Caco-2 (cell line): ENCODE data around the gene SLC34A3. TPM values are rescaled to one million over a fixed set of nuclear protein-coding genes. Genes with fewer than 3 reads are reported as not detected.

Source experiments
- BruUV-seq: library from RNA; stranded (reverse); fragments of 400-500 nt; replicated peaks from 2 replicates; lab custom pipeline; 2021; lab: Mats Ljungman, UMichigan
- CTCF ChIA-PET: fragments of 300-600 bp; sonication (Branson Sonifier 250); formaldehyde crosslinking; loops from one replicate; lab custom pipeline; 2022; ENCODE audit warnings: antibody characterized with exemption; lab: Charles Lee
- POLR2A ChIA-PET: fragments of 300-600 bp; sonication (Branson Sonifier 250); formaldehyde crosslinking; loops from one replicate; lab custom pipeline; 2022; ENCODE audit warnings: antibody characterized with exemption; lab: Charles Lee
- DNase-seq, 2 experiments: peaks; one replicate each; pipeline versions ENCODE4 v3.0.0 to v3.0.0-alpha.2; 2020 to 2022
- H3K27me3 ChIP-seq: replicated peaks from 2 replicates; pipeline ENCODE4 v1.6.0; 2011; ENCODE audit warnings: low read length; ENCODE audit not compliant: control insufficient read depth, insufficient read depth
- H3K36me3 ChIP-seq: 2 replicates; pipeline ENCODE4 v1.5.1; 2011; ENCODE audit warnings: low read length; ENCODE audit not compliant: control insufficient read depth, insufficient read depth
- H3K4me1 ChIP-seq: fragments of 250-450 bp; sonication (Bioruptor Pico); 2 replicates; pipeline ENCODE4 v1.5.1; 2020; ENCODE audit warnings: mild to moderate bottlenecking
- H3K4me3 ChIP-seq: 2 replicates; pipeline ENCODE4 v1.5.1; 2011; ENCODE audit warnings: low read depth, mild to moderate bottlenecking, control low read depth, low read length
- H3K9me3 ChIP-seq: fragments of 250-450 bp; sonication (Bioruptor Pico); 2 replicates; pipeline ENCODE4 v1.5.1; 2020; ENCODE audit warnings: mild to moderate bottlenecking, moderate library complexity
- H3K27ac Mint-ChIP-seq: one replicate; pipeline ENCODE4 v1.8.0; 2022; ENCODE audit warnings: mixed read lengths; ENCODE audit not compliant: unreplicated experiment
- H3K27me3 Mint-ChIP-seq: one replicate; pipeline ENCODE4 v1.8.0; 2022; ENCODE audit warnings: mixed read lengths; ENCODE audit not compliant: insufficient read depth, unreplicated experiment
- H3K36me3 Mint-ChIP-seq: one replicate; pipeline ENCODE4 v1.8.0; 2022; ENCODE audit warnings: mild to moderate bottlenecking, mixed read lengths; ENCODE audit not compliant: insufficient read depth, unreplicated experiment
- H3K4me1 Mint-ChIP-seq: one replicate; pipeline ENCODE4 v1.8.0; 2022; ENCODE audit warnings: low read depth, mixed read lengths; ENCODE audit not compliant: unreplicated experiment
- H3K4me3 Mint-ChIP-seq: one replicate; pipeline ENCODE4 v1.8.0; 2022; ENCODE audit warnings: mild to moderate bottlenecking, moderate library complexity, mixed read lengths; ENCODE audit not compliant: unreplicated experiment
- H3K9me3 Mint-ChIP-seq: one replicate; pipeline ENCODE4 v1.8.0; 2022; ENCODE audit warnings: mixed read lengths; ENCODE audit not compliant: unreplicated experiment
- intact Hi-C: fragments of 100-400 bp; cut with micrococcal nuclease; formaldehyde crosslinking; loops from one replicate; pipeline ENCODE4 v1.10.0; 2022; ENCODE audit not compliant: unreplicated experiment
- total RNA-seq: library from RNA; stranded (reverse); gene quantifications from 2 replicates; pipeline ENCODE4 v1.2.3, GENCODE V29; 2022
- TF ChIP-seq, protein P1 (sequence below), 2 experiments: fragments of 200-600 bp in 1 of 2; IDR thresholded peaks; 1 replicate in 1 of 2; 2 replicates in 1 of 2; pipeline versions ENCODE4 v1.5.1 to v1.8.0; 2011 to 2022; ENCODE audit warnings: antibody characterized with exemption in 1 of 2, control low read depth in 1 of 2, inconsistent platforms in 1 of 2, low read depth in 1 of 2, low read length in 1 of 2, mild to moderate bottlenecking in 1 of 2, moderate library complexity in 1 of 2; ENCODE audit not compliant: insufficient read depth in 1 of 2, severe bottlenecking in 1 of 2, unreplicated experiment in 1 of 2

SLC34A3 gene
- total RNA-seq, 1 experiment from 2014 or later, result not detected

DNA sequence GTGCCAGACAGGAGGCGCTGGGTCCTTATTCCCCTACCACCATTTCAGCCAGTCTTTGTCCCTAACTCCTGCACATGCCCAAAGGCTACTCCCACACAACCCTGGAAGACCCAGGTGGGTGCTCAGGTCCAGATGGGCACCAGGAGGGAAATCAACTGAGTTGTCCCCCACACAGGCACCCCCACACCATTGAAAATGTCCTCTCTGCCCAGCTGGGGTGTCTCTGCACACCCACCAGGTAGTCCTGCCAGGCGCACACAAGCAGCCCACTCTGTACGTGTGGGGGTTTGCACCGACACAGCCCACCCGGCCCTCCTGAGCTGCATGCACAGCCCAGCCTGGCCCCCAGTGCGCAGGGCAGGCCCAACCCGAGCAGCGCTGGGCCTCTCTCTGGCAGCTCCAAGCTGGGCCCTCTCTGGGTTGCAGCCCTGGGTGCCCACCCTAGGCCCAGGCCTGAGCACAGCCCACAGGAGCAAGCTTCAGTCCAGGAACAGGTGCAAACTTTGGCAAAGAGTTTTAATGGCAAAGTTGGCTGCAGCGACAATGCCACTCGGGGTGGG, 10.9 kb upstream of the SLC34A3 start:
- peak overlapping the region; percentile 51 for H3K4me3 Mint-ChIP-seq
- peaks cover 6% of the 10 kb centered on the region for H3K4me1 Mint-ChIP-seq
- CTCF ChIA-PET, result no interaction called here
- no peaks in the 10 kb centered on the region for H3K27me3 Mint-ChIP-seq
- POLR2A ChIA-PET, result no interaction called here
- Histone ChIP-seq H3K36me3 (no peaks in the 10 kb centered on the region), H3K27me3 (no peaks in the 10 kb centered on the region), H3K4me1 (peaks cover 25% of the 10 kb centered on the region), H3K4me3 (no peak overlapping the region), H3K9me3 (no peaks in the 10 kb centered on the region)
- TF ChIP-seq, protein P1, sequence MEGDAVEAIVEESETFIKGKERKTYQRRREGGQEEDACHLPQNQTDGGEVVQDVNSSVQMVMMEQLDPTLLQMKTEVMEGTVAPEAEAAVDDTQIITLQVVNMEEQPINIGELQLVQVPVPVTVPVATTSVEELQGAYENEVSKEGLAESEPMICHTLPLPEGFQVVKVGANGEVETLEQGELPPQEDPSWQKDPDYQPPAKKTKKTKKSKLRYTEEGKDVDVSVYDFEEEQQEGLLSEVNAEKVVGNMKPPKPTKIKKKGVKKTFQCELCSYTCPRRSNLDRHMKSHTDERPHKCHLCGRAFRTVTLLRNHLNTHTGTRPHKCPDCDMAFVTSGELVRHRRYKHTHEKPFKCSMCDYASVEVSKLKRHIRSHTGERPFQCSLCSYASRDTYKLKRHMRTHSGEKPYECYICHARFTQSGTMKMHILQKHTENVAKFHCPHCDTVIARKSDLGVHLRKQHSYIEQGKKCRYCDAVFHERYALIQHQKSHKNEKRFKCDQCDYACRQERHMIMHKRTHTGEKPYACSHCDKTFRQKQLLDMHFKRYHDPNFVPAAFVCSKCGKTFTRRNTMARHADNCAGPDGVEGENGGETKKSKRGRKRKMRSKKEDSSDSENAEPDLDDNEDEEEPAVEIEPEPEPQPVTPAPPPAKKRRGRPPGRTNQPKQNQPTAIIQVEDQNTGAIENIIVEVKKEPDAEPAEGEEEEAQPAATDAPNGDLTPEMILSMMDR (IDR thresholded peaks at IDR 0.05; ENCODE audit: insufficient read depth in 1 of 2, low read depth in 1 of 2, low read length in 1 of 2, severe bottlenecking in 1 of 2, unreplicated experiment in 1 of 2), result no peak
- no peaks in the 10 kb centered on the region for H3K9me3 Mint-ChIP-seq
- no peak for DNase-seq
- BruUV-seq, result no TSS peak
- intact Hi-C loops, result loop anchor here (1.0 kb wide), 1 partner anchor 20 kb away; the partner anchor contains the start of gene TPRN
- peaks cover 34% of the 10 kb centered on the region for H3K36me3 Mint-ChIP-seq
- H3K27ac Mint-ChIP-seq, result no peak overlapping the region

- no peak overlapping the region for H3K27ac Mint-ChIP-seq
- no peaks in the 10 kb centered on the region for H3K9me3 Mint-ChIP-seq
- CTCF ChIA-PET, result interaction anchor here (0.7 kb wide), 1 partner anchor 16 kb away, joined by 4 read pairs; no protein-coding TSS in a partner anchor
- no TSS peak for BruUV-seq
- TF ChIP-seq, protein P1 (IDR thresholded peaks at IDR 0.05; ENCODE audit: insufficient read depth in 1 of 2, low read depth in 1 of 2, low read length in 1 of 2, severe bottlenecking in 1 of 2, unreplicated experiment in 1 of 2), result no peak
- Histone ChIP-seq H3K4me1 (peaks cover 25% of the 10 kb centered on the region), H3K36me3 (no peaks in the 10 kb centered on the region), H3K9me3 (no peaks in the 10 kb centered on the region), H3K27me3 (no peaks in the 10 kb centered on the region), H3K4me3 (no peak overlapping the region)
- H3K27me3 Mint-ChIP-seq, result no peaks in the 10 kb centered on the region
- DNase-seq, result no peak
- peaks cover 6% of the 10 kb centered on the region for H3K4me1 Mint-ChIP-seq
- POLR2A ChIA-PET, result no interaction called here
- peaks cover 33% of the 10 kb centered on the region for H3K36me3 Mint-ChIP-seq
- intact Hi-C loops, result no loop called here
- H3K4me3 Mint-ChIP-seq, result peak overlapping the region; percentile 51
Measured at GRCh38 chr9:137220317-137221094, 10.2 kb upstream of the SLC34A3 start.

GRCh38 chr9:137221095-137221505, 9.6 kb upstream of the SLC34A3 start:
- Mint-ChIP-seq H3K4me3 (peak overlapping the region; percentile 85), H3K27ac (no peak overlapping the region), H3K36me3 (peaks cover 33% of the 10 kb centered on the region), H3K9me3 (no peaks in the 10 kb centered on the region), H3K27me3 (no peaks in the 10 kb centered on the region), H3K4me1 (peaks cover 6% of the 10 kb centered on the region)
- POLR2A ChIA-PET, result interaction anchor here (3.3 kb wide), 1 partner anchor 19 kb away, joined by 27 read pairs; the partner anchor contains the start of gene TUBB4B
- H3K4me1 ChIP-seq, result peaks cover 25% of the 10 kb centered on the region
- TF ChIP-seq, protein P1 (IDR thresholded peaks at IDR 0.05; ENCODE audit: insufficient read depth in 1 of 2, low read depth in 1 of 2, low read length in 1 of 2, severe bottlenecking in 1 of 2, unreplicated experiment in 1 of 2), result no peak
- no peak for DNase-seq
- no peaks in the 10 kb centered on the region for H3K36me3 ChIP-seq
- BruUV-seq, result no TSS peak
- CTCF ChIA-PET, result interaction anchor here (0.7 kb wide), 1 partner anchor 15 kb away, joined by 4 read pairs; no protein-coding TSS in a partner anchor
- no peaks in the 10 kb centered on the region for H3K27me3 ChIP-seq
- intact Hi-C loops, result no loop called here
- H3K9me3 ChIP-seq, result no peaks in the 10 kb centered on the region
- H3K4me3 ChIP-seq, result peak overlapping the region; percentile 69
